GM12801 (cell line): ENCODE results near the gene SCIN.

ENCODE experiments used
- TF ChIP-seq, protein P1 (sequence below): IDR thresholded peaks from one replicate; pipeline ENCODE4 v1.5.1; 2011; ENCODE audit warnings: control low read depth; ENCODE audit not compliant: insufficient read length; ENCODE audit errors: extremely low read depth

SCIN gene

DNA sequence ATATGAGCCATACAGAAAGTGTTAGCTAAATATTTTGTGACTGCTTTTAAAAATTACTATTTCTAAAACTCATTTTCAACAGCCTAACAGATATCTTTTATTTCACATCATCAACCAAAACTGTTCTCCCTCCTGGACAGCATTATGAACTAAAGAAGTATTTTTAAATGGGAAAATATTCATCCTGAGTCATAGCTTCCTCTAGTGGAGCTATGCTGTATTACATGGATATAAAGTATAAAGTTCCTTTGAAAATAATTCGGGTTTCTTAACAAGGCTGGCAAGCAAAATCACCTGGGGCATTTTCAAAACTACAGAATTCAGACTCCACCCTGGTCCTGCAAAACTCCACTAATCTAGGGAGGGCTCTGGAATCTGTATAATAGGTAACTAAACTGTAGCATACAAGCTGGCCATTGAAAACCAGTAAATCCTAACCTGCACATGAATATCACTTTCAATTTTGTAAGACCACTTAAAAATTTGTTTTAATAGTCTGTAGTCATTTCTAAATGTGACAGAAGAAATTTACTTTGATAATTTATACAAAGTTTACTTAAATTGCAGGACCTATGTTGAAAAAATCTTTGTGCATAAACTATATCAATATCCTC is 53.5 kb downstream of the SCIN start:
- TF ChIP-seq, protein P1, sequence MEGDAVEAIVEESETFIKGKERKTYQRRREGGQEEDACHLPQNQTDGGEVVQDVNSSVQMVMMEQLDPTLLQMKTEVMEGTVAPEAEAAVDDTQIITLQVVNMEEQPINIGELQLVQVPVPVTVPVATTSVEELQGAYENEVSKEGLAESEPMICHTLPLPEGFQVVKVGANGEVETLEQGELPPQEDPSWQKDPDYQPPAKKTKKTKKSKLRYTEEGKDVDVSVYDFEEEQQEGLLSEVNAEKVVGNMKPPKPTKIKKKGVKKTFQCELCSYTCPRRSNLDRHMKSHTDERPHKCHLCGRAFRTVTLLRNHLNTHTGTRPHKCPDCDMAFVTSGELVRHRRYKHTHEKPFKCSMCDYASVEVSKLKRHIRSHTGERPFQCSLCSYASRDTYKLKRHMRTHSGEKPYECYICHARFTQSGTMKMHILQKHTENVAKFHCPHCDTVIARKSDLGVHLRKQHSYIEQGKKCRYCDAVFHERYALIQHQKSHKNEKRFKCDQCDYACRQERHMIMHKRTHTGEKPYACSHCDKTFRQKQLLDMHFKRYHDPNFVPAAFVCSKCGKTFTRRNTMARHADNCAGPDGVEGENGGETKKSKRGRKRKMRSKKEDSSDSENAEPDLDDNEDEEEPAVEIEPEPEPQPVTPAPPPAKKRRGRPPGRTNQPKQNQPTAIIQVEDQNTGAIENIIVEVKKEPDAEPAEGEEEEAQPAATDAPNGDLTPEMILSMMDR = no peak

- TF ChIP-seq, protein P1 = no peak
These were observed 55.3 kb downstream of the SCIN start for GRCh38 chr7:12625836-12626235.

GRCh38 chr7:12629816-12630512 is 59.4 kb downstream of the SCIN start:
- TF ChIP-seq, protein P1 = no peak

- TF ChIP-seq, protein P1 = no peak
These were observed 59.9 kb downstream of the SCIN start for GRCh38 chr7:12630513-12630819.

DNA sequence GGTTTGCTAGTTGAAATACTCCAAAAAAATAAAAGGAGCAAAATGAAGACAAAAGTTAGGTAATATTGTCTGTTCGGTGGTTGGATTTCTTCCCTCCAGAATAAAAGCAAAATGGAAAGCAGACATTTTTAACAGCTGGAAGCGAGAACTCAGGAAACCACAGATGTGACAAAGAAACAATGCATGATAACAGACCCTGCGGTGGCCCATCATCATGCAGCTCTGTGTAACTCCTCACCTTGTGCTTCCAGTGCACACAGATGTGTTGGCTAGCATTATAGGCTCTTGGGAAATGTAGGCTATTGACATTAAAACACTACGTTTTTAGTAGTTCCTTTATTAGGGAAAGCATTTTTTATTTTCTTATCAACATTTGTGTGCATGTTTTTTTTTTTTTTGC is 63.1 kb downstream of the SCIN start:
- TF ChIP-seq, protein P1 = no peak

- TF ChIP-seq, protein P1 = no peak
These were observed 65.3 kb downstream of the SCIN start for GRCh38 chr7:12635830-12636229.

GRCh38 chr7:12637328-12637727 is 66.8 kb downstream of the SCIN start:
- TF ChIP-seq, protein P1 = no peak
